GM19025 (cell line): ENCODE measurements around the gene IL17RA.

ENCODE experiments used
- ATAC-seq: cut with Tn5 transposase; IDR thresholded peaks from one replicate; pipeline ENCODE4 v1.9.1; 2021; ENCODE audit warnings: mild to moderate bottlenecking, low read depth, moderate library complexity; ENCODE audit not compliant: unreplicated experiment

The IL17RA gene

DNA sequence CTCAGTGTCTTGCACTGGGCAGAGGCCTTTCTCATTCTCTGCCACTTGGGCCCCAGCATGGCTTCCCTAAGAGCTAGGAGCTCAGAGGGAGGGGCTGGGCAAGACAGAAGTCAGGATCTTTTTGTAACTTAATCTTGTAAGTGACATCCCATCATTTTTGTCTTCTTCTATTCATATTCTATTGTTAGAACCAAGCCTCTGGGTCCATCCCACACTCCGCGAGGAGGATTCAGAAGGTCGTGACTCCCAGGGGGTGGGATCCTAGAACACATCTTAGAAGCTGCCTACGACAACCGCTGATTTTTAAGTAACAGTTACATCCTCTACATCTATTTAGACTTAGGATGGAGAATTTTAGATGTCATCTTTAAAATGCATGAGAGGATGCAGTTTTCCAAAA is 1.5 kb upstream of the IL17RA start:
- no peak for ATAC-seq

DNA sequence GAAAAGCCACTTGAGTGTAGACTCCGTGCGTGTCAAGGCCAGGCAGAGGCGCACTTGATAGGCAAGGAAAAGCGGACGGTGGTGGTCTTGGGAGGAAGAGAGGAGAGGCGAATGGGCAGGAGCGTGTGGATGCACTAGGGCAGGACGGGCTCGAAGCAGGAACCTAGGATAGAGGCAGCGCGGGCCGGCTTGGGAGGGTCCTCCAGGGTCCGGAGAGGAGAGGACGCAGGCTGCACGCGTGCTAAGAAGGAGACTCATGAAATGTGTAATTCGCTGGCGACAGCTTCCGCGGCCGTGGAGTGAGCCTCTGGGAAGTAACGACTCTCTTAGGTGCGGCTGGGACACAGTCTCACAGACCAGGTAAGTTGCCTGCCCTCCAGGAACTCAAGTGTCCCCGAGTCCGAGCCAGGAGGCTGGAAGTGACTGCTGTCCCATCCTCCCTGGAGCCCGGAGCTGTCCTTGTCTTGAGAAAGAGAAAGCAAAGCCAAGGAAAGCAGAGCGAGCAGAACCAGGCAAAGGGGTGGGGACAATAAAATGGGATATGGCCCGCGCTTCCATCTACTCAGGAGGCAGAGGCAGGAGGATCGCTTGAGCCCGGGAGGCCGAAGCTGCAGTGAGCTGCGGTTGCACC is 874 bp upstream of the IL17RA start:
- ATAC-seq: no peak

DNA sequence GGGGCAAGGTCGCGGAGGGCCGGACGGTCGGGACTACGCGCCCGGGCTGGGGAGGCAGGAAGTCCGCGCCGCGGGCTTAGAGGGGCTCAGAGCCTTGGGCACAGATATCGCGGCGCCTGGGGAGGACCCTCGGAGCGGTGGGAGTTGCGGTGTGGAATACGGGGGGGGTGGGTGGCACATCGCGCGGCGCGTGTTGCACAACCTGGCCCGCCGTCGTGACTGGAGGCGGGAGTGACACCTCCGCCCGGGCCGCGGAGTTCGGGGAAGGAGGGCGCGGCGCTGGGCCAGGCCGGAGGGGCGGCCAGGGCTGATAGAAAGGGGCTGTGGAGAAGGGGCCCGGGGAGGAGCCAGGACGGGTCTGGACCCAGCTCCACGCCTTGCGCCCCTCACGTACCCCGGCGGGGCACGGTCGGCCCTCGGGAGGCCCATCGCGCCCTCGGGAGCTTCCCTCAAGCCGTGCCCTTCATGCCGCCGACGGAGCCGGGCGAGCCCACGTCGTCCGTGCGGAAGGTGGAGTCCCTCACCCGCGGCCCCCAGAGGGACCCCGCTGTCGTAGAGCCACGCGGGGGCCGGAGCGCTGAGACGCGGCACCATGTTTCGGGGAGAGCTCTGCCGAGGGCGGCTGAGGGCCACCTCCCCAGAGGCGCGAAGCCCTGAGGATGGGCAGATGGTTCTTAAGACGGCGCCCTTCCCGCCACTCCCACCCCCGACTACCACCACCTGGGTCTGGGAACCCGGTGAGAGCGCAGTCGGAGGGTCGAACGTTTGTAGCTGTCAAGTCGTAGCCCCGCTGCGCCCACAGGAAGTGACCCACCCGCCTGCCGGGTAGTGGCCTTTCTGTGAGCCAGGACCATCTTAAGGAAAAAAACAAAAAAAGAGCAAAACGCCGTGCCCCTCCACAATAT is 729 bp downstream of the IL17RA start:
- peak; percentile 3 for ATAC-seq

DNA sequence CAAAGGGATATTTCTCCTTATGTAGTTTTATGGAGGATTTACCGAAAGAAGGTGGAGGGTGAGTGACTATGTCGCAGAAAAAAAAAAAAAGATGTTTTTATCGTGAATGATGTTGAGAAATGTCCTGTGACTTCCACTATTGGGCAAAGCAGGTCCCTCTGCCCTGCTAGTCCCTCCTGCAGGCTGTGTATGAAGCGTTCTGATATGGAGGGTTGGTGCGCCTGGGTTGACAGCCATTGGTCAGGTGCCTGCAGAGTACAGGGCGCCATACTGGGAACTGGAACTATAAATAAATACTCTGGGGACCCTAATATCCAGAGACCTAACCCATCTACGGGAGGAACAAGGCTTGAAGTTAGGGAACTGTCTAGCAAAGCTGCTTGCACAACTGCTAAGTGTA is 1.5 kb downstream of the IL17RA start:
- no peak for ATAC-seq

DNA sequence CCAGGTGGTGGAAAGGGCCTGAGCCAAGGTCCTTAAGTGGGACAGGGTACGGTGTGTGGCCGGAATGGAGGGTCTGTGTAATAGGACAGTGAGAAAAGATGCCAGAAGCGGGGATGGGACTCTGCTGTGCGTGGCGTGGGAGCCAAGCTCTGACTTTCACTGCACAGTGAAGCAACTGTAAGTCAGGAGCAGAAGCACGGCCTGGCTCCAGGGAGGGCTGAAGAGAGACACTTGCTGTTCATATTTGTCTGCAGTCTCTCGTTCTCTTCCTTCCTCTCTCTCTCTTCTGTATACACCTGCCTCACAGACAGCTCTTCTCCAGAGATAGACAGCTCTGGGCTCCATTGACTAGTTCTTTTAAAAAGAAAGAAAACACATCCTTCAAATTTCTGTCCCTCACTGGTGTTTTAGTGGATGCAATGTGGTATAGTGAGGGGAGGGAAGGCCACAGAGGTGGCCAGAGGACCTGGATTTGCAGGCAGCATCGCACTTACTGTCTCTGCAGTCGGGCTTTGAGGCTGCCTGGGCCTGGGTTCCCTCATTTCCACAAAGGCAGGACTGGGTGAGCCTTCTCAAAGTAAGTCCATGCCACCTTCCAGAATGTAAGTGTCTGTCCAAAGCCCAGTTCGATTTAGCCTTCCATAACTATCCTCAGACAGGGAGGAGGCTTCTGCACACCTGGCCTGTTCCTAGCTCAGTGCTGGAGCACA is 2.1 kb downstream of the IL17RA start:
- ATAC-seq: no peak

GRCh38 chr22:17087498-17088131 is 2.8 kb downstream of the IL17RA start:
- peak; percentile 33 for ATAC-seq

DNA sequence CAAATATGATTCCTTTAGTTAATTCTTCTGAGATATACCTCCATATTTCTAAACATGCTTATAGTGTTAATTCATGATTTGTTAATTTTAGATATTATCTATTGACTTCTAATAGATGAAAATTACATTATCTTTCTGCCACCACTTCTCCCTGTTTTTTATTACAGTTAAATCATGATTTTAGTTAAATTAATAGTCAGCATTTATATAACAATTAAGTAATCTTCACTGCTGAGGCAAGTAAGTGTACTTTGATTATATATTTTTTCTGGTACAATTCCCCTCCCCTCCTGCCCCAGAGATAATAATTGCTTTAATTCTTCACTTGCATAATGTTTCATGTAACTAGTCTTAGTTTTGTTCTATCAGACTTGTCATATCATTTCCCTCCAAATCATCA is 5.8 kb downstream of the IL17RA start:
- ATAC-seq: no peak

DNA sequence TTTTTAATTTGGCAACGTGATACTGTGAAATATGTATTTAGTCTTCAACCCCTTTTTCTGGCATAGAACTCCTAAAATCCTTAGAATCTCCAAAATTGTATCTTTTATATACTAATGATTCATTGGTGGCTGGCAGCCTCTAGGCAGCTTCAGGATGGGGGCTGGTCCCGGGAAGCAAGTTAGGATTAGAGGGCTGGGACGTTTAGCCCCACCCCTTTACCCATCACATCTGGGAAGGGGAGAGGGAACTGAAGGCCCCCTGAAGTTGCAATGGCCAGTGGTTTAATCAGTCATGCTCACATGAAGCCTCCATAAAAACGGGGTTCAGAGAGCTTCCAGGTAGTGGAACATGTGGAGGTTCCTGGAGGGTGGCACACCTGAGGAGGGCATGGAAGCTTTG is 7.1 kb downstream of the IL17RA start:
- no peak for ATAC-seq

DNA sequence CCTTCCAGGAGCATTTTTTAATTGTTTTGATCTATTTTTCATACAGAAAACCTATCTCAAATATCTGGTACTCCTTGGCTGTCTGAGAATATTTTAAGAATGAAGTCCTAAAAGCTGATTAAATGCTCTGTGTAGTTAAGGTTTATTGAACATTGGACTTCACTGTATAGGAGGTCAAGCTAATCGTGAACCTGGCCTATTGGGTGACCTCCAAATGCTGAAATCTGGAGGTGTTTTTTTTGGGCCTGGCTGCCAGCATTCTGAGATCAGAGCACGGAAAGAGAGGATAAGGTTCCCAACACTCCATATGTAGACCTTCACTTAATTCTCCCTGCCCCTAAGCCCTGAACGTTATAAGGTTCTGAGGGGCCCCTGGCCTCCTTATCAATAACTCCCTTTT is 8.3 kb downstream of the IL17RA start:
- ATAC-seq: no peak

DNA sequence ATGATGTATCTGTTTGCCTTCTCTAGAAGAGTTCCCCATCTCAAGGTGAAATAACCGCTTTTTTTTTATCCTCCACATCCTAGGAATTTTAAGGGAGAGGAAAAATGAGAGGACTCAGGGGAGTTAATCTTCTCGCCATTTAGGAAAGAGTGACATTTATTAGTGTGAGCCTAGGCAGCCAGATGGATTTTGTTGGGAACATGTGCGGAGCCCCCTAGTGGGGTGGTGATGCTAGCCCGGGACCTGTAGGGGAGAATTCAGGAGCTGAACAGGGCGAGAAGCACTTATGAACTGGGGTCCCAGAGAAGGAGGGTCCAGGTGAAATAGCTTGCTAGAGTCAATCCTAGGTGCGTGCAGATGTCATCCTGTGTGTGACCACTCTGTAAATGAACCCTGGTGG is 10.7 kb downstream of the IL17RA start:
- no peak for ATAC-seq

DNA sequence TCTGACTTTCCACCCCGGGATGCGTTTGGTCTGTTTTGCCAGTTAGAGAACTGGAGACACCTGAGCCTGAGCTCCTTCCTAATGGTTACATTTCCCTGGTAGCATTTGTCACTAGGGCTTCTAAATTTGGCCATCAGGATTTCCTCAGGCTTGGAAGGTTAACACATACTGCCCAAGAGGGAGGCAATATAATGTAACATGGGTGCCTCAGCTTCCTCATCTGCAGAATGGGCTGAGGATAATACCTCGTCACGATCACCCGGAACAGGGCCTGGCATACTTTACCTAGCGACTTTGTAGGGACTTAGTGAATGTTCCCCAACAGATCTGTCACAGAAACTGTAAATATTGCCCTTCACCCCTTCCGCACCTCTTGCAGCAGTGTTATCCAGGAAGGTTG is 11.3 kb downstream of the IL17RA start:
- ATAC-seq: no peak

GRCh38 chr22:17097062-17097461 is 12.3 kb downstream of the IL17RA start:
- no peak for ATAC-seq

- no peak for ATAC-seq
These were observed 12.9 kb downstream of the IL17RA start for GRCh38 chr22:17097701-17098100.

DNA sequence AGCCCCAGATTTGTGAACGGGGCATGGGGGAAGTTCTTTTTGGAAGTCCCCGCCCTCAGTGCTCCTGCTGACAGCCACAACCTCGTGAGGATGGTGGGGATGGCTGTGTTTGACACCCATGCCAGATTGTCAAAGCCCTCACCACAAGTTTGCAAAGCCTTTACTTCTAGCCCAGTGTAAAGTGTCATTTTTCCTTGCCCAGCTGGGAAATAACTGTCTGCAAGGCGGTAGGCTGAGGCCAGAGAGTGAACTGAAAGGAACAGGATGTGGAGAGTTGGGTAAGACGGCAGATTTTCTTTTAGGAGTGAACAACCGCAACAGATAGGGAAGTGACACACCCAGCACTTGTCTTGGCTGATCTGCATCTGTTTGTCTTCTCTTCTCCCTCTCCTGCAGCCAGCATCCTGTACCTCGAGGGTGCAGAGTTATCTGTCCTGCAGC is 13.6 kb downstream of the IL17RA start:
- no peak for ATAC-seq

- ATAC-seq: no peak
These were observed 15.8 kb downstream of the IL17RA start for GRCh38 chr22:17100621-17101020.

DNA sequence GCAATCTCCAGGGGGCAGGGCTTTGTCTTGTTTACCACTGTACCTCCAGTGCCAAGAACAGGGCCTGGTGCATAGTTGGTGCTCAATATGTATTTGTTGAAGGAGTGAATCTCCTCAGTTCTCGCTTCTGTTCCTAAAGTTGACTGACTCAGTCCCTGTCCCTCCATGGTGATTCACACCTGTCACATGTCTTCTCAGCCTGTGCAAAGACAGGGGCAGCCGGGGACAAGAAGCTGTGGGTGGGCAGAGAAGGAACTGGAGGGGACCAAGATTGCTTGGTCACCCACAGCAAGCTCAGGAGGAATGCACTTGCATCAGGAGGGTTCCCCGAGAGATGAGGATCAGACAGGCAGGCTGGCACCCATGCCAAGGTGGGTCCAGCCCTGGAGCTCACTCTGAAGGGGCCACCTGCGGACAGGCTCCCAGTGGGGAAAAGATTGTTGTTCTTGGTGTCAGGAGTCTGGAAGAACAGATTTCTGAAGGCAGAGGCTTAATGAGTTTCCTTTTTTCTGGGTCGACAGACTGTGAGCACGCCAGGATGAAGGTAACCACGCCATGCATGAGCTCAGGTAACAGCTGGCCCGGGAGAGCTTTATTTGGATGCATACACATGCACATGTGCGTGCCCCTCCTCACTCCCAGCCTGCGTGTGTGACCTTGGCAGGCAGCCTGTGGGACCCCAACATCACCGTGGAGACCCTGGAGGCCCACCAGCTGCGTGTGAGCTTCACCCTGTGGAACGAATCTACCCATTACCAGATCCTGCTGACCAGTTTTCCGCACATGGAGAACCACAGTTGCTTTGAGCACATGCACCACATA is 16.9 kb downstream of the IL17RA start:
- no peak for ATAC-seq

- no peak for ATAC-seq
These were observed 17.5 kb downstream of the IL17RA start for GRCh38 chr22:17102297-17102667.

GRCh38 chr22:17103351-17103750 is 18.6 kb downstream of the IL17RA start:
- no peak for ATAC-seq

DNA sequence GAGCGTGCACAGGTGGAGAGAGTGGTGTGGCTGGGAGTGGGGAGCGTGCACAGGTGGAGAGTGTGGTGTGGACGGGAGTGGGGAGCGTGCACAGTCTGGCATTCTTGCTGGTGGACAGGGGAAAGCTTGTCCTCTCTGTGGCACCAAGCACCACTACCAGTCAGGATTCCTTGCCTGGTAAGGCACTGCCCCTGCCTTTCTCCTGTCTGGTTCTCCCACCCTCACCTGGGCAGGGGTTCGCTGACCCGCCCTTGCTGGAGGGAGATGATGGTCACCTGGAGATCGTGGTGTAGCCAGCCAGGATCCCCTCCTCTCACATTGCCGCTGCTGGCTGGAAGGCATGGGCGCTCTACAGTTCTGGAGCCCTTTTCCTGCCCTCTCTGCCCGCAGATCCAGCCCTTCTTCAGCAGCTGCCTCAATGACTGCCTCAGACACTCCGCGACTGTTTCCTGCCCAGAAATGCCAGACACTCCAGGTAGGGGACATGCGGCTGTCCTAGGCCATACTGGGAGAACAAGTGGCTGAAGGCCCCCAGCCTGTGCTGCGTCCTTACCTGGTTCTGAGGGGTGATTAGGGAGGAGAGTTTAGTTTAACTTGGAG is 19.6 kb downstream of the IL17RA start:
- ATAC-seq: no peak
